K562 (cell line): ENCODE data around the gene CPNE2. TPM values are rescaled to one million over a fixed set of nuclear protein-coding genes. Genes with fewer than 3 reads are reported as not detected.
A peak's percentile ranks its signal among the peaks of the same experiment; 100 is the strongest.

Experiments
- MTA1 ChIP-seq: fragments of 450-650 bp; IDR thresholded peaks from 2 replicates; pipeline ENCODE4 v1.6.1; 2017; ENCODE audit warnings: borderline replicate concordance
- SIRT6 ChIP-seq: IDR thresholded peaks from one replicate; pipeline ENCODE4 v1.6.1; 2012; ENCODE audit warnings: low read depth, mild to moderate bottlenecking, control low read depth, inconsistent platforms, low read length, moderate library complexity
- ZBTB7A ChIP-seq: IDR thresholded peaks from 2 replicates; pipeline ENCODE4 v1.6.1; 2011; ENCODE audit warnings: low read depth, mild to moderate bottlenecking, low read length, moderate library complexity, borderline replicate concordance; ENCODE audit not compliant: control insufficient read depth
- ZNF140 ChIP-seq: fragments of 250-450 bp; sonication (Bioruptor Pico); IDR thresholded peaks from 2 replicates; pipeline ENCODE4 v1.8.0; 2021; ENCODE audit warnings: moderate library complexity, mild to moderate bottlenecking, inconsistent platforms
- polyA plus RNA-seq, 8 experiments: library from polyadenylated mRNA; depleted of rRNA in 4 of 8; stranded (reverse) in 5 of 8; unstranded in 3 of 8; fragments of >200 nt; fragmentation: Nextera tagmentation in 2 of 8; fragmentation: Illumina TruSeq in 1 of 8; extraction: Ambion mirVana in 2 of 8; extraction: Trizol in 1 of 8; gene quantifications; 2 replicates each; pipeline versions ENCODE4 v1.2.1 to v1.2.3, GENCODE V29; 2011 to 2014; ENCODE audit warnings: inconsistent platforms in 1 of 8, missing spikeins in 1 of 8
- total RNA-seq, 7 experiments: library from RNA; depleted of rRNA in 6 of 7; stranded (reverse); fragments of >200 nt in 6 of 7; fragmentation: Illumina TruSeq in 2 of 7; extraction: Trizol in 2 of 7; gene quantifications; 2 replicates each; pipeline versions ENCODE4 v1.2.1 to v1.2.3, GENCODE V29; 2011 to 2021; ENCODE audit warnings: low replicate concordance in 1 of 7
- TF ChIP-seq, protein P1 (sequence below): IDR thresholded peaks from 2 replicates; pipeline ENCODE4 v1.6.1; 2016; ENCODE audit warnings: missing genetic modification characterization, missing compliant biosample characterization
- TF ChIP-seq, protein P2 (sequence below): fragments of 250-450 bp; sonication (Bioruptor Pico); IDR thresholded peaks from 2 replicates; pipeline ENCODE4 v1.4.0; 2020; ENCODE audit warnings: mild to moderate bottlenecking, moderate library complexity
- TF ChIP-seq, protein P3 (sequence below): IDR thresholded peaks from 2 replicates; pipeline ENCODE4 v1.6.1; 2011; ENCODE audit not compliant: insufficient read length; ENCODE audit errors: extremely low read depth
- TF ChIP-seq, protein P4 (sequence below): fragments of 250-450 bp; sonication (Bioruptor Pico); IDR thresholded peaks from 2 replicates; pipeline ENCODE4 v1.5.0; 2021; ENCODE audit warnings: mild to moderate bottlenecking, moderate library complexity
- TF ChIP-seq, protein P5 (sequence below): sonication (generic); formaldehyde crosslinking; IDR thresholded peaks from 2 replicates; pipeline ENCODE4 v1.8.1; 2023; ENCODE audit warnings: mild to moderate bottlenecking, missing genetic modification reagents
- TF ChIP-seq, protein P6 (sequence below), 2 experiments: fragments of 150-350 bp in 1 of 2; IDR thresholded peaks; 2 replicates each; pipeline ENCODE4 v1.6.1; 2012 to 2016; ENCODE audit warnings: low read depth in 2 of 2, low read length in 2 of 2, mild to moderate bottlenecking in 1 of 2, moderate library complexity in 1 of 2

Gene CPNE2
- total and polyA plus RNA-seq, 9 of the 15 experiments (the other 6 are each of a cell fraction or from before 2014, with no cell fraction given) = 3.0 to 13.9 (median 8.6) TPM

DNA sequence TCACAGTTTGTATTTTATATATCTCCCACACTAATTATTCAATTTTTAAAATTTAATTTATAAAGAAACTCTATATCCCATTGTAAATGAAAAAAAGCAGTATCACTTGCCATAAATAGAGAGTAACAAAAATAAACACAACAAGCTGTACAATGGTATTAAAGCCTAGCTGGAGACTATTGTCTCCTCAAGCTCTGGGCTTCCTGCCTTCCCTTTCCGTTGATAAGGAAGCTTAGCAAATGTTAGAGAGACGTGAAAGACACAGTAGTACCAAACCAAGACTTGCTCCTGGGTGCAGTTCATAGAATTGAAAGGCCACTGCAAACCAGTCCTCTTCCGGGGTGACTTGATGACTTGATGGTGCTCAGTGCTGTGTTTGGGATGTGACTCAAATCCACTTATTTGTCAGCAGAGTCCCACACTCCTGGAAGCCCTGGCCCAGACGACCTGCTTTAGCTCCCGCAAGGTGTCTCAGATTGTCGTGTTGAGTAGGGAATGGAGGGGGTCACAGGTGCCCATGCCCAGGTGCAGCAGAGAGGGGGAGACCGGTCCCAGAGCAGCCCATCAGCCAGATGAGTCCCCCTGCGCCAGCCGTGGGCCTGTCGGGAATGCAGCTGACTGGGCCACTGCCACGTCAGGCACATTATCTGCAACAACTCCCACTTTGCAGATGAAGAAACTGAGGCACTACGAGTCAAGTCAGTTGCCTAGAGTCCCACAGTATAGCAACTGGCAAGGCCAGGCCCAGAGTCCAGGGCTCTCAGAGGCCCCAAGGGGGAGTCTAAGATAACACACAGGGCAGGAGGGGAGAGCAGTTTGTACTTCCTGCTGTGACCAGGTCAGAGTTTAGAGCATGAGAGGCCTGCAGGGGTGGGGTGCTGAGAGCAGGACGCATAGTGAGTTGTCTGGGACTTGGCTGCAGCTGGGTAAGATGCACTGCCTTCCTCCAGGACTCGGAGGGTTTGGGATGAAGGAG is 53.0 kb downstream of the CPNE2 start (continued):
- TF ChIP-seq, protein P1, sequence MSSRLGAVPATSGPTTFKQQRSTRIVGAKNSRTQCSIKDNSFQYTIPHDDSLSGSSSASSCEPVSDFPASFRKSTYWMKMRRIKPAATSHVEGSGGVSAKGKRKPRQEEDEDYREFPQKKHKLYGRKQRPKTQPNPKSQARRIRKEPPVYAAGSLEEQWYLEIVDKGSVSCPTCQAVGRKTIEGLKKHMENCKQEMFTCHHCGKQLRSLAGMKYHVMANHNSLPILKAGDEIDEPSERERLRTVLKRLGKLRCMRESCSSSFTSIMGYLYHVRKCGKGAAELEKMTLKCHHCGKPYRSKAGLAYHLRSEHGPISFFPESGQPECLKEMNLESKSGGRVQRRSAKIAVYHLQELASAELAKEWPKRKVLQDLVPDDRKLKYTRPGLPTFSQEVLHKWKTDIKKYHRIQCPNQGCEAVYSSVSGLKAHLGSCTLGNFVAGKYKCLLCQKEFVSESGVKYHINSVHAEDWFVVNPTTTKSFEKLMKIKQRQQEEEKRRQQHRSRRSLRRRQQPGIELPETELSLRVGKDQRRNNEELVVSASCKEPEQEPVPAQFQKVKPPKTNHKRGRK (tag) = no peak
- TF ChIP-seq, protein P2, sequence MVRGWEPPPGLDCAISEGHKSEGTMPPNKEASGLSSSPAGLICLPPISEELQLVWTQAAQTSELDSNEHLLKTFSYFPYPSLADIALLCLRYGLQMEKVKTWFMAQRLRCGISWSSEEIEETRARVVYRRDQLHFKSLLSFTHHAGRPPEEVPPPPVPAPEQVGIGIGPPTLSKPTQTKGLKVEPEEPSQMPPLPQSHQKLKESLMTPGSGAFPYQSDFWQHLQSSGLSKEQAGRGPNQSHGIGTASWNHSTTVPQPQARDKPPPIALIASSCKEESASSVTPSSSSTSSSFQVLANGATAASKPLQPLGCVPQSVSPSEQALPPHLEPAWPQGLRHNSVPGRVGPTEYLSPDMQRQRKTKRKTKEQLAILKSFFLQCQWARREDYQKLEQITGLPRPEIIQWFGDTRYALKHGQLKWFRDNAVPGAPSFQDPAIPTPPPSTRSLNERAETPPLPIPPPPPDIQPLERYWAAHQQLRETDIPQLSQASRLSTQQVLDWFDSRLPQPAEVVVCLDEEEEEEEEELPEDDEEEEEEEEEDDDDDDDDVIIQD (CRISPR knock-in tag) = no peak
- TF ChIP-seq, protein P3, sequence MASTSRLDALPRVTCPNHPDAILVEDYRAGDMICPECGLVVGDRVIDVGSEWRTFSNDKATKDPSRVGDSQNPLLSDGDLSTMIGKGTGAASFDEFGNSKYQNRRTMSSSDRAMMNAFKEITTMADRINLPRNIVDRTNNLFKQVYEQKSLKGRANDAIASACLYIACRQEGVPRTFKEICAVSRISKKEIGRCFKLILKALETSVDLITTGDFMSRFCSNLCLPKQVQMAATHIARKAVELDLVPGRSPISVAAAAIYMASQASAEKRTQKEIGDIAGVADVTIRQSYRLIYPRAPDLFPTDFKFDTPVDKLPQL = no peak
- TF ChIP-seq SIRT6 (no peak), MTA1 (0 out of 2 replicates have a peak, but pooled peaks have one; percentile 33), ZBTB7A (peak; percentile 66; the same call in 1 of the 2 replicates), ZNF140 (CRISPR knock-in tag) (no peak)
- TF ChIP-seq, protein P4, sequence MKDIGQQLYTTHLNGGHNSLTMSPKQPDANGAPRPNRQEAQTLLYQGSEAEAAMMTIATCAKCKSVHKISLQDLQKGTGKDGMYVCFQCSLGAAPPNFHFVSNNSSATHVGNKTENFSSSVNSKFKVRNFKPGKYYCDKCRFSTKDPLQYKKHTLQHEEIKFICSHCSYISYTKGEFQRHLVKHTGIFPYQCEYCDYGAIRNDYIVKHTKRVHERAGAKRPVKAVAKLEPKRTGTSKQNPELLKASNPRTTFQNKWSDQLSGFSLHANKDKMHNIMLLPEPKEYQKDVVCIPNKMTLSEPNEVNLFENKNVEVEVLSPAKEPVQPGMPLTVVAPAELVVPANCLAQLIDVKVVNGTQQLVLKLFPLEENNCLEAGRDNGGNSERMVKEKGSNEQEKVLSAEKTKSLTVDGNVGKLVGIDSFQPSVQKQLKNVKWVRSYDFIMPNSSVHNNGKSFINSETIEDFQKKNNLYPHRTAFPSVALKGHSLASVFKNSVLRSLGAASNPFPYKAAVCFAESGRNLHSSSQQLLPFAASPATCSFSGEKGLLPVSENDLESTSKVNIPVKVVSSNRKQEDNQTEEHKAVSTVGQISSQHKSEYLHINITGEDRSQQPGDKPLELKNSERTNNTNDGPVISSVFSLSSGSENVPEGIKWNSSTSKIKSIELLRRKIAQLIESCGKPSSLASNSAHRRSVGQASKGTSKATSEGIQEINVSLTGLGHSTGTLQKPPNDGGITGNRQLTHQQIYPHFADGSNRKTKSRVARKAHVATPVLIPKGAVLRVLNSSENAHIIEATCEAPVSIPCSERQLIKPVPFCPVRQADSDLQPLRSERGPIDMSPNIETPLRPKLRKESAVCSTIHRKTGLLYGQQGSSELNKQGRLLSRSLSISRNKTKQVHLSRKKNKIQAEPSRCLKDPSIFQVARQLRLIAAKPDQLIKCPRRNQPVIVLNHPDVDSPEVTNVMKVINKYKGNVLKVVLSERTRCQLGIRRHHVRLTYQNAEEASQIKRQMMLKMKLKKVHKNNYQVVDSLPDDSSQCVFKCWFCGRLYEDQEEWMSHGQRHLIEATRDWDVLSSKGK (CRISPR knock-in tag) = no peak
- TF ChIP-seq, protein P5, sequence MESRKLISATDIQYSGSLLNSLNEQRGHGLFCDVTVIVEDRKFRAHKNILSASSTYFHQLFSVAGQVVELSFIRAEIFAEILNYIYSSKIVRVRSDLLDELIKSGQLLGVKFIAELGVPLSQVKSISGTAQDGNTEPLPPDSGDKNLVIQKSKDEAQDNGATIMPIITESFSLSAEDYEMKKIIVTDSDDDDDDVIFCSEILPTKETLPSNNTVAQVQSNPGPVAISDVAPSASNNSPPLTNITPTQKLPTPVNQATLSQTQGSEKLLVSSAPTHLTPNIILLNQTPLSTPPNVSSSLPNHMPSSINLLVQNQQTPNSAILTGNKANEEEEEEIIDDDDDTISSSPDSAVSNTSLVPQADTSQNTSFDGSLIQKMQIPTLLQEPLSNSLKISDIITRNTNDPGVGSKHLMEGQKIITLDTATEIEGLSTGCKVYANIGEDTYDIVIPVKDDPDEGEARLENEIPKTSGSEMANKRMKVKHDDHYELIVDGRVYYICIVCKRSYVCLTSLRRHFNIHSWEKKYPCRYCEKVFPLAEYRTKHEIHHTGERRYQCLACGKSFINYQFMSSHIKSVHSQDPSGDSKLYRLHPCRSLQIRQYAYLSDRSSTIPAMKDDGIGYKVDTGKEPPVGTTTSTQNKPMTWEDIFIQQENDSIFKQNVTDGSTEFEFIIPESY (CRISPR knock-in tag) = no peak
- TF ChIP-seq, protein P6, sequence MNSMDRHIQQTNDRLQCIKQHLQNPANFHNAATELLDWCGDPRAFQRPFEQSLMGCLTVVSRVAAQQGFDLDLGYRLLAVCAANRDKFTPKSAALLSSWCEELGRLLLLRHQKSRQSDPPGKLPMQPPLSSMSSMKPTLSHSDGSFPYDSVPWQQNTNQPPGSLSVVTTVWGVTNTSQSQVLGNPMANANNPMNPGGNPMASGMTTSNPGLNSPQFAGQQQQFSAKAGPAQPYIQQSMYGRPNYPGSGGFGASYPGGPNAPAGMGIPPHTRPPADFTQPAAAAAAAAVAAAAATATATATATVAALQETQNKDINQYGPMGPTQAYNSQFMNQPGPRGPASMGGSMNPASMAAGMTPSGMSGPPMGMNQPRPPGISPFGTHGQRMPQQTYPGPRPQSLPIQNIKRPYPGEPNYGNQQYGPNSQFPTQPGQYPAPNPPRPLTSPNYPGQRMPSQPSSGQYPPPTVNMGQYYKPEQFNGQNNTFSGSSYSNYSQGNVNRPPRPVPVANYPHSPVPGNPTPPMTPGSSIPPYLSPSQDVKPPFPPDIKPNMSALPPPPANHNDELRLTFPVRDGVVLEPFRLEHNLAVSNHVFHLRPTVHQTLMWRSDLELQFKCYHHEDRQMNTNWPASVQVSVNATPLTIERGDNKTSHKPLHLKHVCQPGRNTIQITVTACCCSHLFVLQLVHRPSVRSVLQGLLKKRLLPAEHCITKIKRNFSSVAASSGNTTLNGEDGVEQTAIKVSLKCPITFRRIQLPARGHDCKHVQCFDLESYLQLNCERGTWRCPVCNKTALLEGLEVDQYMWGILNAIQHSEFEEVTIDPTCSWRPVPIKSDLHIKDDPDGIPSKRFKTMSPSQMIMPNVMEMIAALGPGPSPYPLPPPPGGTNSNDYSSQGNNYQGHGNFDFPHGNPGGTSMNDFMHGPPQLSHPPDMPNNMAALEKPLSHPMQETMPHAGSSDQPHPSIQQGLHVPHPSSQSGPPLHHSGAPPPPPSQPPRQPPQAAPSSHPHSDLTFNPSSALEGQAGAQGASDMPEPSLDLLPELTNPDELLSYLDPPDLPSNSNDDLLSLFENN (IDR thresholded peaks at IDR 0.05; ENCODE audit: low read depth in 2 of 2, low read length in 2 of 2) = no peak
